Cortex of kidney (tissue), 1 donor: ENCODE measurements around the gene IL17RC.
"Not testable (repeated sequence)": the region's sequence is repeated elsewhere in the genome, so short reads cannot be mapped to it uniquely, and the experiment has no call there.

Experiments
- DNase-seq: peaks from one replicate; lab custom pipeline; 2025; lab: John Stamatoyannopoulos, UW

Gene IL17RC

DNA sequence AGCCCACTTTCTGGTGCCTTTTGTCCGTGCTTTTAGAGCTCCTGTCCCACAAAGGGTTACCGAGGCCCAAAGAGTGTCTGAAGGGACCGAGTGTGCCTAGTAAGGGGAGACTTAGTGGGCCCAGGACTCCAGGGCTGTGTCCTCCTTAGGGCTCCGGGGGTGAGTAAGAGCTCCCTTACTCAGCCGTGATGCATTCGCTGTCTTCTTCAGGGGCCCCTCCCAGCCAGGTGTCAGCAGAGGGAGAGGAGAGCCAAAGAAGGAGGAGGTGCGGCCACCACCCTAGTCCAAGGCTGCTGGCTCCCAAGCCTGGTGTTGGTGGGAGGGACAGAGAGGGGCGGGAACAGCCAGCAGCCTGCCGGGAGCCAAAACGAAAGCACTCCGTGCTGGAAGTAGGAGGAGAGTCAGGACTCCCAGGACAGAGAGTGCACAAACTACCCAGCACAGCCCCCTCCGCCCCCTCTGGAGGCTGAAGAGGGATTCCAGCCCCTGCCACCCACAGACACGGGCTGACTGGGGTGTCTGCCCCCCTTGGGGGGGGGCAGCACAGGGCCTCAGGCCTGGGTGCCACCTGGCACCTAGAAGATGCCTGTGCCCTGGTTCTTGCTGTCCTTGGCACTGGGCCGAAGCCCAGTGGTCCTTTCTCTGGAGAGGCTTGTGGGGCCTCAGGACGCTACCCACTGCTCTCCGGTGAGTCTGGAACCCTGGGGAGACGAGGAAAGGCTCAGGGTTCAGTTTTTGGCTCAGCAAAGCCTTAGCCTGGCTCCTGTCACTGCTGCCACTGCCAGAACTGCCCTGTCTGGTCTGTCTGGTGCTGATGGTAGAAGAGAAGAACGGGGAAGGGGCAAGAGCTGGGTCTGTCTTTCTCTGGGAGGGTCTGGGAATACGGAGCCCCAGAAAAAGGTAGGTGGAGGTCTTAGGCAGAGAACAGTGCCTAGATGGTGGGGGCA, at the start of gene IL17RC:
TSS of gene IL17RC (plus strand) at position 365 of the 947 bp plus-strand sequence. CDS start at position 583, 218 bp downstream.
- DNase-seq, result no peak

- DNase-seq, result no peak
Measured at GRCh38 chr3:9867106-9867505, 49.8 kb upstream of the IL17RC start.

- DNase-seq, result no peak
Measured at GRCh38 chr3:9869955-9870354, 46.9 kb upstream of the IL17RC start.

DNA sequence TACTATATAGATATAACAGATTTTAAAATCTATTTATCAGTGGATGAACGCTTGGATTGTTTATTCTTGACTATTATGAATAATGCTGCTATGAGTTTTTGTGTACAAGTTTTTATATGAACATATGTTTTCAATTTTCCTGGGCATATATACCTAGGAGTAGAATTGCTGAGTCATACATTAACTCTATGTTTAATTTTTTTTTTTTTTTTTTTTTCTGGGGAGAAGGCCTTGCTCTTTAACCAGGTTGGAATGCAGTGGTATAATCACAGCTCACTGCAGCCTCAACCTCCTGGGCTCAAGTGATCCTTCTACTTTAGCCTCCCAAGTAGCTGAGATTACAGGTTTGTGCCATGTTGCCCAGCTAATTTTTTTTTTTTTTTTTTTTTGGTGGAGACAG, 45.9 kb upstream of the IL17RC start:
- no peak for DNase-seq

GRCh38 chr3:9872067-9872466, 44.8 kb upstream of the IL17RC start:
- DNase-seq, result not testable (repeated sequence)

- DNase-seq, result no peak
Measured at GRCh38 chr3:9875448-9875847, 41.5 kb upstream of the IL17RC start.

- DNase-seq, result not testable (repeated sequence)
Measured at GRCh38 chr3:9876255-9876654, 40.6 kb upstream of the IL17RC start.

- DNase-seq, result no peak
Measured at GRCh38 chr3:9876991-9877390, 39.9 kb upstream of the IL17RC start.

DNA sequence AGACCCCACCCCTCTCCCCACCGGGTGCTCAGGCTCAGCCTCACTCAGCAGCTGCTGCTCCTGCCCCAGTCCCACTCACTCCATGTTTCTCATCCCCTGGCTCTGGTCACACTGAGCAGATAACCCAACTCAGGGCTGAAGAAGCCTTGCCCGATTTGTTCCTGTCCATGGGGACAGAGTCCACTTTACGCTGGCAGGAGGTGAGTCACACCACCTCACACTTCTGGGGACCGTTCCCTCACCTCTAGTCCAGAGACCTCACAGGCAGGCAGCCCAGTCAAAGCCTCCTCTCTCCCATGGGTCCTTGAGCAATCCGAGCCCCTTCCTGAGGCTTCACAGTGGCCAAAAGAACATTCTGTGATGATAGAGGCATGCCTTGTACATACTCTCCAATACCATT, 38.2 kb upstream of the IL17RC start:
- no peak for DNase-seq

DNA sequence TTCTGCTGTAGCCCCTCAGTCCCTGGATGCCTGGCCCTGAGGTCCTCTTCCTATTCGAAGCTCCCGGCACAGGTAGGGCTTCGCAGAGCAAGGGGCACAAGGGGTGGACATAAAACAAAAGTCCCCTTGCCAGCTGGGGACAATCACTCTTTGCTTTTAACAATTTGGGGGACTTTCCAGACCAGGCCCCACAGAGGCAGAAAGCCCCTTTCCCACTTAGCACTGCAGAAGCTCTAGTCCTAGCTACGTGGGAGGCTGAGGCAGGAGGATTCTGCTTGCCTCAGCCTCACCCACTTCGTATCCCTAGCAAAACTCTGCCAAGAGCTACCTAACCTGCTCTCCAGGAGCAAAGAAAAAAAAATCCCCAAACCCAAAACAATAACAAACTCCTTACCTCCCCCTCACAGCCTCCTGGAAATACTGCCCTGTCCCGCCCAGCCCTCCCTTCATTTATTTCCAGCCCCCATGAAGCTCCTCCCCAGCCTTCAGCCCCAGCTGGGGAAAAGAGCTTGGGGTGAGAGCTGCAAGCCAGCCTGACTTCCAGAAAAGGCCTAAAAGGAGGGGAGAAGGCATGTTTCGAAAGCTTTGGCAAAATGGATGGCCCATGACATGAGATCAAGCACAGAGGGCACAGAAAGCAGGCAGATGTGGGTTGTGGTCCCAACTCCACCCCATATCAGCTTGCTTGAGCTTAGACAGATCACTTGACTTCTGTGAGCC, 36.9 kb upstream of the IL17RC start, which contains the start of gene CIDEC:
TSS of gene CIDEC (minus strand) at position 424 of the 720 bp plus-strand sequence. CDS start 1,767 bp downstream, outside the sequence.
- DNase-seq, result no peak

DNA sequence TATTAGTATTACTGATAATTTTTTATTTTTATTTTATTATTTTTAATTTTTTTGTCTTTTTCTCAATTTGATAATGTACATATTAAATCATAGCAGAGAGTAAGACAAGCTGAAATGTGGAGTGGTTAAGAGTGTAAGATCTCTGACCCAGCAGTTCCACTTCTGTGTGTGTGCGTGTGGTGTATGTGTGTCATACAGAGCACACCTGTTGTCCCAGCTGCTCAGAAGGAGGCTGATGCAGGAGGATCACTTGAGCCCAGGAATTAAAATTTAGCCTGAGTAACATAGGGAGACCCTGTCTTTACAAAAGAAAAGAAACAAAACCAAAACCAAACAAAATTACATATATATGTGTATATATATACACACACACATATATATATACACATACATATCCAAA, 35.5 kb upstream of the IL17RC start:
- DNase-seq, result no peak

DNA sequence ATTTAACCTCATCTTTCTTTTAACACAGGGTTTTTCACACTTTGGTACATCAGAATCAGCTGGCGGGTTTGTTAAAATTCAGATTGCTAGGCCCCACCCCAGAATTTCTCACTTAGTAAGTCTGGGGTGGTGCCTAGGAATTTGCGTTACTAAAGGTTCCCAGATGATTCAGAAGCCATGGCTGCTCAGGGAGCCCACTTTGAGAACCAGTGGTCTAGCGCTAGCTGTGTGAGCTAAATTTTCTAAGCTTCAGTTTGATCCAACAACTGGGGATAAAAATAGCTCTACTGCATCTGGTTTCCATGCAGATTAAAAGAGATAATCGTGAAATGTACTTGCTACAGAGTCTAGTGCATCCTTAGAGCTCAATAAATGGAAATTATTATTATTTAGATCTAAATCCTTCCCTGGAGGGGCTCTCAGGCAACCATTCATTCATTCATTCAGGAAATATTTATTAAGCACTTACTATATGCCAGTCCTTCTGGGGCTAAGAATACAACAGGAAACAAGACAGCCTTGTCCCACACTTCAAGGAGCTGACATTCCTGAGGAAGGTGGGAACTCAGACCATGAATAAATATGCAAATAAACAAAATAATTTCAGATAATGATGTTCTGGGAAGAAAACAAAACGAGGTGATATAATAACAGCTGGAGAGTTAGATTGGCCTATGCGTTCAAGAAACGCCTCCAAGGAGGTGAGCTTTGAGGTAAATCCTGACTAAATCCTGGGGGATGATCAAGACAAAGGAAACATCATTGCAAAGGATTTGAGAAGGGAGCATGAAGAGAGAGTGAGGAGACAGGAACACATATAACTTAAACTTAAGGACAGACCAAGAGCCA, 33.0 kb upstream of the IL17RC start:
- no peak for DNase-seq

- no peak for DNase-seq
Measured at GRCh38 chr3:9884555-9885165, 32.2 kb upstream of the IL17RC start.

GRCh38 chr3:9886328-9886727, 30.6 kb upstream of the IL17RC start:
- no peak for DNase-seq

GRCh38 chr3:9887480-9887879, 29.4 kb upstream of the IL17RC start:
- no peak for DNase-seq

DNA sequence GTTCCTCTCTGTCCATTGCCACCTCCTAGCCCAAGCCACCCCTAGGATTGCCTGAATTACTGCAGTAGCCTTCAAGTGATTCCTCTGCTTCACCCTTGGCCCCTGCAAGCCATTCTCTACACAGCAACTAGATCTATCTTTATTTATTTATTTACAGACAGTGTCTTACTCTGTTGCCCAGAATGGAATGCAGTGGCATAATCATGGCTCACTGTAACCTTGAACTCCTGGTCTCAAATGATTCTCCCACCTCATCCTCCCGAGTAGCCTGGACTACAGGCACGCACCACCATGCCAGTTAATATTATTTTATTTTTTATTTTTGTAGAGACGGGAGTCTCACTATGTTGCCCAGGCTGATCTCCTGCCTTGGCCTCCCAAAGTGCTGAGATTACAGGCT, 28.4 kb upstream of the IL17RC start:
- no peak for DNase-seq

DNA sequence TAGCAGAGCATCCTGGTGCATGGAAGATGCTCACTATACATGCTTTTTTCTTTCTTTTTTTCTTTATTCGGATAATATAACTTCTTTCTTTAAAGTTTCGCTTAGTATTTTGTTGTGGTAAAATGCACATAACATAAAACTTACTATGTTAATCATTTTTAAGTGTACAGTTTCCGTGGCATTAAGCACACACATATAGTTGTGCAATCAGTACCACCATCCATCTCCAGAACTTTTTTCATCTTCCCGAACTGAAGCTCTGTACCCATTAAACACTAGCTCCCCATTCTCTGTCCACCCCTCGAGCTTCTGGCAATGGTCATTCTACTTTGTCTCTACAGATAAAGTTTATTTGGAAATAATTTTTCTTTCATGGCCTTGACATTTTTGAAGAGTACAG, 27.5 kb upstream of the IL17RC start:
- DNase-seq, result no peak

DNA sequence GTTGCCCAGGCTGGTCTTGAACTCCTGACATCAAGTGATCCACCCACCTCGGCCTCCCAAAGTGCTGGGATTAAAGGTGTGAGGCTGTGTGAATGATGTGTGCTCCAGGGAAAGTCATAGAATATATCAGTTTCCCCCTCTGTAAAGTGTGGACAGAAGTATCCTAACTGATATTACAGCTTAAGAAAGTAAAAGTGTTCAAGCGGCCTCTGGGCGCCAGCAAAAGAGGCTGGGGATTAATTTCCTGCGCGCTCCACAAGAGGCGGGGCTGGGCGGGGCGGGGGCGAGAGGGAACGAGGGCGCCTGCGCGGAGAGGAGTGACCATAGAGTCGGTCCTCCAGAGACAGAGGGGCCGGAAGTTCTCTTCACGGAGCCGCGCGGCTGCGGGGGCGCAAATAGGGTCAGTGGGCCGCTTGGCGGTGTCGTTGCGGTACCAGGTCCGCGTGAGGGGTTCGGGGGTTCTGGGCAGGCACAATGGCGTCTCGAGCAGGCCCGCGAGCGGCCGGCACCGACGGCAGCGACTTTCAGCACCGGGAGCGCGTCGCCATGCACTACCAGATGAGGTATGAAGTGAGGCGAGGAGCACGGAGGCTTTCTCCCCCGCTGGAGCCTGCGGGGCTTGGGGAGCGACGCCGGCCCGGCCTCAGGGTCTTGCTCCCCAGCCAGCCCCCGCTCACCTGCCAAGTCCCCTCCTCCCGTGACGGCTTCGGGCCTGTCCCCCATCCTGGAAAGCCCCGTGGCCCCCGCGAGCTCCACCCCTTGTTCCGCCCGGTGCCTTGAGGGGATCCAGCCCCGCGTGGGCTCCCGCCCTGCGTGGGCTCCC, 26.4 kb upstream of the IL17RC start, which contains the start of gene JAGN1:
TSS of gene JAGN1 (plus strand) at position 362 of the 823 bp plus-strand sequence. CDS start at position 475, 113 bp downstream.
- no peak for DNase-seq

DNA sequence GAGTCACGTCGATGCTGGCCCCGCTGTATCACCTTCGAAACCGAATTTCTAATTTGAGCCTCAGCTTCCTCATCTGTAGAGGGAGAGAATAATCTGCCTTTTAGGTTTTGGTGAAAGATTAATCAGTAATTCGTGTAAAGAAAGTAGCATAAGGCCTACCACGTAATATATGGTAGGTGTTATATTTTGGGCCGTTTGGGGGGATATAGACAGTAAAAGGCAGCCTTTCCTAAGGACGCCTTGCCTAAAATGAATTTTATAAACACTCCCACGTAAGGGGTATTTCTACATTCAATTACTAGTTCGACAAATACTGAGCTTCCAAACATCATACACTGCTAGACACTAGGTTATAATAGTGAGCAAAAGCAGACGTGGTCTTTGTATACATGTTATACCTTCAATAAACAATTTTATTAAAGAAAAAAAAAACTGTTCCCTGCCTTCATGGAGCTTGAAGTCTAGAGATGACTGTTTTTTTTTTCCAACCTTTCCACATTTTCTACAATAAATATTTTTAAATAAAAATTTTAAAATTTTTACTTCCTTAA, 25.8 kb upstream of the IL17RC start:
- no peak for DNase-seq

- DNase-seq, result no peak
Measured at GRCh38 chr3:9893739-9894138, 23.2 kb upstream of the IL17RC start.
